Measurements from ENCODE around the gene DZIP3.

Gene DZIP3

GRCh38 chr3:108724101-108724500, 134.6 kb downstream of the DZIP3 start:
- Histone ChIP-seq H3K79me2 (ENCODE audit: insufficient read depth, low read length) (no peaks in the 10 kb centered on the region), H3F3A (ENCODE audit: low read depth) (no peaks in the 10 kb centered on the region), H3K4me1 (ENCODE audit: insufficient read depth, low read length, poor library complexity, severe bottlenecking) (no peaks in the 10 kb centered on the region), H3K9me3 (ENCODE audit: insufficient read depth, low read depth, low read length) (no peaks in the 10 kb centered on the region), H3K9me2 (replicated peaks; ENCODE audit: low read depth, low read length) (no peaks in the 10 kb centered on the region), H3K36me3 (ENCODE audit: insufficient read depth, low read length) (no peaks in the 10 kb centered on the region), H3K27me3 (ENCODE audit: insufficient read depth, low read length, poor library complexity, severe bottlenecking) (no peaks in the 10 kb centered on the region), H3K9ac (ENCODE audit: low read depth, low read length, poor library complexity, severe bottlenecking) (no peak overlapping the region), H2AFZ (ENCODE audit: low read length) (no peak overlapping the region), H4K20me1 (ENCODE audit: insufficient read depth, low read length, poor library complexity, severe bottlenecking) (no peaks in the 10 kb centered on the region), H3K4me2 (ENCODE audit: low read depth, low read length, poor library complexity, severe bottlenecking) (no peak overlapping the region), H3K4me3 (ENCODE audit: low read length, poor library complexity, severe bottlenecking) (no peak overlapping the region)
- TF ChIP-seq CTCF (conservative IDR thresholded peaks at IDR 0.05; ENCODE audit: low read length) (no peak), EZH2phosphoT487 (IDR thresholded peaks at IDR 0.05; ENCODE audit: borderline replicate concordance) (no peak)

- no peak for TF ChIP-seq EZH2phosphoT487 (IDR thresholded peaks at IDR 0.05; ENCODE audit: borderline replicate concordance)
- TF ChIP-seq CTCF (conservative IDR thresholded peaks at IDR 0.05; ENCODE audit: low read length) = no peak
- Histone ChIP-seq H4K20me1 (ENCODE audit: insufficient read depth, low read length, poor library complexity, severe bottlenecking) (no peaks in the 10 kb centered on the region), H3F3A (ENCODE audit: low read depth) (no peaks in the 10 kb centered on the region), H3K9me2 (replicated peaks; ENCODE audit: low read depth, low read length) (no peaks in the 10 kb centered on the region), H3K9ac (ENCODE audit: low read depth, low read length, poor library complexity, severe bottlenecking) (no peak overlapping the region), H3K4me3 (ENCODE audit: low read length, poor library complexity, severe bottlenecking) (no peak overlapping the region), H3K79me2 (ENCODE audit: insufficient read depth, low read length) (no peaks in the 10 kb centered on the region), H2AFZ (ENCODE audit: low read length) (no peak overlapping the region), H3K4me2 (ENCODE audit: low read depth, low read length, poor library complexity, severe bottlenecking) (no peak overlapping the region), H3K4me1 (ENCODE audit: insufficient read depth, low read length, poor library complexity, severe bottlenecking) (no peaks in the 10 kb centered on the region), H3K27me3 (ENCODE audit: insufficient read depth, low read length, poor library complexity, severe bottlenecking) (no peaks in the 10 kb centered on the region), H3K9me3 (ENCODE audit: insufficient read depth, low read depth, low read length) (no peaks in the 10 kb centered on the region), H3K36me3 (ENCODE audit: insufficient read depth, low read length) (no peaks in the 10 kb centered on the region)
These were observed 138.6 kb downstream of the DZIP3 start for GRCh38 chr3:108728105-108728504.

- H3K79me2 ChIP-seq (ENCODE audit: insufficient read depth, low read length) = no peaks in the 10 kb centered on the region
- H3K4me3 ChIP-seq (ENCODE audit: low read length, poor library complexity, severe bottlenecking) = no peak overlapping the region
- no peaks in the 10 kb centered on the region for H3K36me3 ChIP-seq (ENCODE audit: insufficient read depth, low read length)
- no peak overlapping the region for H3K4me2 ChIP-seq (ENCODE audit: low read depth, low read length, poor library complexity, severe bottlenecking)
- no peak overlapping the region for H2AFZ ChIP-seq (ENCODE audit: low read length)
- H3K9ac ChIP-seq (ENCODE audit: low read depth, low read length, poor library complexity, severe bottlenecking) = no peak overlapping the region
- no peaks in the 10 kb centered on the region for H3K9me3 ChIP-seq (ENCODE audit: insufficient read depth, low read depth, low read length)
- no peaks in the 10 kb centered on the region for H3F3A ChIP-seq (ENCODE audit: low read depth)
- no peaks in the 10 kb centered on the region for H3K4me1 ChIP-seq (ENCODE audit: insufficient read depth, low read length, poor library complexity, severe bottlenecking)
- TF ChIP-seq CTCF (conservative IDR thresholded peaks at IDR 0.05; ENCODE audit: low read length) (no peak), EZH2phosphoT487 (IDR thresholded peaks at IDR 0.05; ENCODE audit: borderline replicate concordance) (no peak)
- no peaks in the 10 kb centered on the region for H4K20me1 ChIP-seq (ENCODE audit: insufficient read depth, low read length, poor library complexity, severe bottlenecking)
- no peaks in the 10 kb centered on the region for H3K9me2 ChIP-seq (replicated peaks; ENCODE audit: low read depth, low read length)
- H3K27me3 ChIP-seq (ENCODE audit: insufficient read depth, low read length, poor library complexity, severe bottlenecking) = no peaks in the 10 kb centered on the region
These were observed 139.4 kb downstream of the DZIP3 start for GRCh38 chr3:108728934-108729333.

All from Loucy (cell line).